Calu3 (cell line): Measurements from ENCODE around the gene CADM1. TPM values are rescaled to one million over a fixed set of nuclear protein-coding genes. Genes with fewer than 3 reads are reported as not detected.

Experiments used
- BruUV-seq: library from RNA; stranded (reverse); fragments of 400-500 nt; replicated peaks from 2 replicates; lab custom pipeline; 2021; lab: Mats Ljungman, UMichigan
- CTCF ChIA-PET: fragments of 300-600 bp; sonication (Branson Sonifier 250); formaldehyde crosslinking; loops from one replicate; lab custom pipeline; 2022; ENCODE audit warnings: antibody characterized with exemption; lab: Charles Lee
- DNase-seq: peaks from one replicate; pipeline ENCODE4 v3.0.0; 2022
- H3K27ac Mint-ChIP-seq: one replicate; pipeline ENCODE4 v1.8.0; 2022; ENCODE audit warnings: mixed read lengths; ENCODE audit not compliant: unreplicated experiment
- H3K27me3 Mint-ChIP-seq: one replicate; pipeline ENCODE4 v1.8.0; 2022; ENCODE audit warnings: mixed read lengths; ENCODE audit not compliant: unreplicated experiment
- H3K36me3 Mint-ChIP-seq: one replicate; pipeline ENCODE4 v1.8.0; 2022; ENCODE audit warnings: mild to moderate bottlenecking, moderate library complexity, mixed read lengths; ENCODE audit not compliant: insufficient read depth, unreplicated experiment
- H3K4me1 Mint-ChIP-seq: one replicate; pipeline ENCODE4 v1.8.0; 2022; ENCODE audit warnings: mild to moderate bottlenecking, low read depth, mixed read lengths; ENCODE audit not compliant: unreplicated experiment
- H3K4me3 Mint-ChIP-seq: one replicate; pipeline ENCODE4 v1.8.0; 2022; ENCODE audit warnings: mild to moderate bottlenecking, low read depth, moderate library complexity, mixed read lengths; ENCODE audit not compliant: unreplicated experiment
- H3K9me3 Mint-ChIP-seq: one replicate; pipeline ENCODE4 v1.8.0; 2022; ENCODE audit warnings: low read depth, mixed read lengths; ENCODE audit not compliant: unreplicated experiment
- CTCF ChIP-seq: fragments of 200-600 bp; IDR thresholded peaks from one replicate; pipeline ENCODE4 v1.8.0; 2022; ENCODE audit warnings: antibody characterized with exemption; ENCODE audit not compliant: unreplicated experiment
- intact Hi-C: fragments of 100-400 bp; cut with micrococcal nuclease; formaldehyde crosslinking; loops from one replicate; pipeline ENCODE4 v1.10.0; 2022; ENCODE audit not compliant: unreplicated experiment
- total RNA-seq: library from RNA; stranded (reverse); gene quantifications from 2 replicates; pipeline ENCODE4 v1.2.3, GENCODE V29; 2022

Gene CADM1
- total RNA-seq, 1 experiment from 2014 or later, result 0.68 TPM

- H3K36me3 Mint-ChIP-seq, result no peaks in the 10 kb centered on the region
- no peak for TF ChIP-seq CTCF
- H3K27ac Mint-ChIP-seq, result no peak overlapping the region
- CTCF ChIA-PET, result no interaction called here
- peaks cover 7% of the 10 kb centered on the region for H3K27me3 Mint-ChIP-seq
- H3K4me3 Mint-ChIP-seq, result no peak overlapping the region
- no TSS peak for BruUV-seq
- no peaks in the 10 kb centered on the region for H3K4me1 Mint-ChIP-seq
- no peak for DNase-seq
- intact Hi-C loops, result no loop called here
- no peaks in the 10 kb centered on the region for H3K9me3 Mint-ChIP-seq
Measured at GRCh38 chr11:115502636-115503082, 1.6 kb downstream of the CADM1 start.

- Mint-ChIP-seq H3K4me3 (no peak overlapping the region), H3K27me3 (peaks cover 7% of the 10 kb centered on the region), H3K27ac (no peak overlapping the region), H3K4me1 (no peaks in the 10 kb centered on the region), H3K9me3 (no peaks in the 10 kb centered on the region), H3K36me3 (no peaks in the 10 kb centered on the region)
- no peak for TF ChIP-seq CTCF
- no peak for DNase-seq
- CTCF ChIA-PET, result no interaction called here
- intact Hi-C loops, result no loop called here
- BruUV-seq, result no TSS peak
Measured at GRCh38 chr11:115501893-115502589, 2.2 kb downstream of the CADM1 start.

DNA sequence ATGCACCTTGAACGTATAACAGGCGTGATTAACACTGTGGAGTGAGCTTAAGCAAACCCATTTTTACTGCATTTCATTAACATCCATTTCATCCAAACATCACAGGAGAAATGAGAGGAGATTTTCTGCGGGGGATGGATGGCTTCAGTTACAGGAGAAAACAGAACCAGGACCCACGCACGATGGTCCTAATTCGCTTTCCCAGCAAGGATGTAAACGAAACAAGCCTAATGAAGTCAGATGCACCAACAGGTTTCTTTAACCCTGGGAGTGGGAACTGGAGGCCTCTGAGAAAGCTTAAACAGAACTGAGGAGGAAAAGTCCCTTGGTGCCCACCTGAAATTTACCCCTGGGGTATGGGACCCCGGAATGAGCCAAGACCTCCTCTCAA, 2.7 kb downstream of the CADM1 start:
- BruUV-seq, result no TSS peak
- H3K9me3 Mint-ChIP-seq, result no peaks in the 10 kb centered on the region
- no peak for DNase-seq
- H3K4me3 Mint-ChIP-seq, result no peak overlapping the region
- H3K27ac Mint-ChIP-seq, result no peak overlapping the region
- no peaks in the 10 kb centered on the region for H3K4me1 Mint-ChIP-seq
- H3K27me3 Mint-ChIP-seq, result peaks cover 12% of the 10 kb centered on the region
- H3K36me3 Mint-ChIP-seq, result no peaks in the 10 kb centered on the region
- CTCF ChIA-PET, result no interaction called here
- intact Hi-C loops, result no loop called here
- no peak for TF ChIP-seq CTCF

DNA sequence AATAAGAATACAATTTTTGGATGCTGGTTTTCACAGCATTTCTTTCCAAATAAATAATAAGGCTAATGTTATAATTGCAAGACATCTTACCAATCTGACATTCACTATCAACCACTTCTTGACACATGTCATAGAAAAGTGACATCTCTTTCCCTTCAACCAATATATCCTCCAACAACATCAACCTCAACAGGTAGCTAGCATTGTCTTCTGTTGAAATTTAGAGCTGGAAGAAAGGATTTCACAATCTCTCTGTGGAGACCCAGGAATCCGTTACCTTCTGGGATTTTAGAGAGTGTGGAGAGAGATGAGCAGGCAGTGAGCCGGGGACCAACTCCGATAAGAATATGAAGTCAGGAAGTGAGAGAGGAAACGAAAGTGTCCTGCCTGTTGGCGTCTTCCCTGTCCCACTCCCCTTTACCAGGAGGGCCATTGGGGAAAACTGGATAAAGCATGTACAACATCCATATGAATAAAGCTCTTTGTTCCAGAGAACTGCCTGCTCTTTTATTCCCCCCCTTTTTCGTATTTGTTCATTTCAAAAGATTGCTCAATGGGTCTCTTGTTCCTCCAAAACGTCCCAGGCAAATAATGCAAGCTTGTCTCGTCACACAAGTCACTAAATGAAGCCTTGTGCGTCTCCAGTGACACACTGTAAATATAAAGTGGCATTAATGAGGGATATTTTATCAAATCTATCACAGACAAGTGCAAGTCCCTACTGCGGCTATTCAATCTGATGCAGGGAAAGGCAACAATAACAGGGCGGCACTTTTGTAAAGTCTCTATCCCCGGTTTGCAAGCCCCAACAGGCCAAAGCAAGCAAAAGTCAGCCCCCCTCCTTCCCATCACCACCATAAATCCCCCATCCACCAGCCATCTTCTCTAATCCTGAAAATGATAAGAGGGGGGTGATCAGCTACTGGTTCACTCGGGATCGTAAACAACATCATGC, 3.4 kb downstream of the CADM1 start:
- no peak for DNase-seq

More for the DNA sequence above, 3.4 kb downstream of the CADM1 start:
- TF ChIP-seq CTCF, result no peak
- intact Hi-C loops, result no loop called here
- Mint-ChIP-seq H3K36me3 (no peaks in the 10 kb centered on the region), H3K4me3 (no peak overlapping the region), H3K9me3 (no peaks in the 10 kb centered on the region), H3K27me3 (peaks cover 19% of the 10 kb centered on the region), H3K4me1 (no peaks in the 10 kb centered on the region), H3K27ac (no peak overlapping the region)
- BruUV-seq, result no TSS peak
- CTCF ChIA-PET, result no interaction called here
